Measurements from ENCODE around the gene NOTCH4. TPM values are rescaled to one million over a fixed set of nuclear protein-coding genes. Genes with fewer than 3 reads are reported as not detected.
"Not testable (repeated sequence)": the region's sequence is repeated elsewhere in the genome, so short reads cannot be mapped to it uniquely, and the experiment has no call there.

The NOTCH4 gene
- 100 to 1,000 TPM in 1 of 4 donors, 10 to 100 TPM in 3; 15.1 to 208 (median 49.7) TPM for total RNA-seq

DNA sequence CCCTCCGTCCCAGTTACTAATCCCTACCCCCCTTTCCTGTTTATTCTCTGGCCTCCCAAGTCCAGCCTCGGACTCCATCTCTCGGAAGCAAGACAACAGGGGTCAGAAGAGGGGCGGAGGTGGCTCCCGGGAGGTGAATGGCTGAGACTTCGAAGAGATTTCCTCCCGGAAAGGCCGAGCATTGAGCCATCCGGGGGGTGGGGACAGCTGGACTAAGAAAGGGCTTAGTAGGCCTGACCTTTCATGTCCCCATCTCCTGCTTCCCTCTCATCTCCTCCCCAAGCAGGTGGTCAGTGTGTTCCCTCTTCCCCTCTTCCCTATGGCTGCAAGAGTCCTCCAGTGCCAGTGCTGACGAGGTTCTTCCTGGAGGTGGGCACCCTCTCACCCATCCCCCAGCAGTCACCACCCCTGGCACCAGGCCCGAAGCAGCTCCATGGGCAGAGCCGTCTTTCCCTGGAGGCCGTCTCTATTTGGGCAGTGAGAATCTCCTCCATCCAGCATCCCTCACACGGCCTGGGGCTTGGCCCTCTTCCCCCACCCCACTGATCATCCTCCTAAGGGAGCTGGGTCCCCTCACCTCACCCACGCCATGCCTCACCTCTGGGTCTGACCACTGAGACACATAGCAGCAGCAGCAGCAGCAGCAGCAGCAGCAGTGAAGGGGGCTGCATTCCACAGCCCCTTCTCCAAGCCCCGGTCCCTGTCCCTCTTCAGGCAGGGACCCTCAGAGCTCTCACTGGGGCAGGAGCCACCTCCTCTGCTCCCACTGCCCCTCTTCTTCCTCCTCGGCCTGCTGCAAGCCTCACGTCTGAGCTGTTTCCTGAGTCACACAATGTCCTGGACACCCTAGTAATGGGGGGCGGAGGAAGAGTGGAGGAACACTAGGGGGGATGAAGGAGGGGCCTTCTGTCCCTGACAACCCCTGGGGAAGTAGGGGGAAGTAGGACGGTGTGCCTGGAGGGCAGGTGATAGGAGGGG lies at the start of gene NOTCH4:
Gene NOTCH4 (minus strand): TSS at position 810 of the 978 bp plus-strand sequence. CDS start 139 bp downstream, at position 671.
- DNase-seq (ENCODE audit: low spot score): no peak
- no peak for ATAC-seq (ENCODE audit: low FRiP score)
- TF ChIP-seq, protein P1, sequence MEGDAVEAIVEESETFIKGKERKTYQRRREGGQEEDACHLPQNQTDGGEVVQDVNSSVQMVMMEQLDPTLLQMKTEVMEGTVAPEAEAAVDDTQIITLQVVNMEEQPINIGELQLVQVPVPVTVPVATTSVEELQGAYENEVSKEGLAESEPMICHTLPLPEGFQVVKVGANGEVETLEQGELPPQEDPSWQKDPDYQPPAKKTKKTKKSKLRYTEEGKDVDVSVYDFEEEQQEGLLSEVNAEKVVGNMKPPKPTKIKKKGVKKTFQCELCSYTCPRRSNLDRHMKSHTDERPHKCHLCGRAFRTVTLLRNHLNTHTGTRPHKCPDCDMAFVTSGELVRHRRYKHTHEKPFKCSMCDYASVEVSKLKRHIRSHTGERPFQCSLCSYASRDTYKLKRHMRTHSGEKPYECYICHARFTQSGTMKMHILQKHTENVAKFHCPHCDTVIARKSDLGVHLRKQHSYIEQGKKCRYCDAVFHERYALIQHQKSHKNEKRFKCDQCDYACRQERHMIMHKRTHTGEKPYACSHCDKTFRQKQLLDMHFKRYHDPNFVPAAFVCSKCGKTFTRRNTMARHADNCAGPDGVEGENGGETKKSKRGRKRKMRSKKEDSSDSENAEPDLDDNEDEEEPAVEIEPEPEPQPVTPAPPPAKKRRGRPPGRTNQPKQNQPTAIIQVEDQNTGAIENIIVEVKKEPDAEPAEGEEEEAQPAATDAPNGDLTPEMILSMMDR (IDR thresholded peaks at IDR 0.05): no peak

DNA sequence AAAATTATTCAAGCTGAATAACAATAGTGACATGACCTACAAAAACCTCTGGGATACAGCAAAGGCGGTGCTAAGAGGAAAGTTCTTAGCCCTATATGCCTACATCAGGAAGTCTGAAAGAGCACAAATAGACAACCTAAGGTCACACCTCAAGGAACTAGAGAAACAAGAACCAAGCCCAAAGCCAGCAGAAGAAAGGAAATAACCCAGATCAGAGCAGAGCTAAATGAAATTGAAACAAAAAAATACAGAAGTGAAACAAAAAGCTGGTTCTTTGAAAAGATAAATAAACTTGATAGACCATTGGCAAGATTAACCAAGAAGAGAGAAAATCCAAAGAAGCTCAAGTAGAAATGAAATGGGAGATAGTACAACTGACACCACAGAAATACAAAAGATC lies 47.6 kb upstream of the NOTCH4 start:
- ATAC-seq (ENCODE audit: low FRiP score) (no peak), DNase-seq (ENCODE audit: low spot score) (no peak)
- TF ChIP-seq, protein P1 (IDR thresholded peaks at IDR 0.05): no peak

DNA sequence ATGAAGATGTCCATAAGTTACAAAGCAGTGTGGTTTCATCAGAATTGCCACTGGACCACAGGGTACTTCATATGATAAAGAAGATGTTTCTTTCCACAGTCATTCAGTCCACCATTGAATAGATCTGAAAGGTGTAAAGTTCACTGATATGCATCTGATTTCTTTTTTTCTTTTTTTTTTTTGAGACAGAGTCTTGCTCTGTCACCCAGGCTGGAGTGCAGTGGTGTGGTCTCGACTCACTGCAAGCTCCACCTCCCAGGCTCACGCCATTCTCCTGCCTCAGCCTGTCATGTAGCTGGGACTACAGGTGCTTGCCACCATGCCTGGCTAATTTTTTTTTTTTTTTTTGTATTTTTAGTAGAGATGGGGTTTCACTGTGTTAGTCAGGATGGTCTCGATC lies 44.6 kb upstream of the NOTCH4 start:
- ATAC-seq (ENCODE audit: low FRiP score); DNase-seq (ENCODE audit: low spot score): not testable (repeated sequence)

DNA sequence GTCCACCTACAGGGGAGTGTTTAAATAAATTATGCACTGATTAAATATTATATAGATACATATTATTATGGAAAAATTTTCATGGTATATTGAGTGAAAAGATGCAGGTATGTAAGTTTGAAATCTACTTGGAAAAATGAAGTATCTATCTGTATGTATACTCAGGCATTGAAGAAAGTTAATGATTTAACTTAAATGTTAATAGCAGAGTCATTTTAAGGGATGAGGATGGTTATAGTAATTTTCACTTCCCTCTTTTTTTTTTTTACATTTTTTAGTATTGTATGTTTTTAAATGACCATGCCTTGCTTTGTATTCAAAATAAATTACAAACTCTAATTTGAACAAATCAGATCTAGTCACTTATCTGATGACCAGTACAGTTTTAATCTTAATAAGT lies 43.2 kb upstream of the NOTCH4 start:
- DNase-seq (ENCODE audit: low spot score): no peak
- no peak for ATAC-seq (ENCODE audit: low FRiP score)
- TF ChIP-seq, protein P1 (IDR thresholded peaks at IDR 0.05): no peak

DNA sequence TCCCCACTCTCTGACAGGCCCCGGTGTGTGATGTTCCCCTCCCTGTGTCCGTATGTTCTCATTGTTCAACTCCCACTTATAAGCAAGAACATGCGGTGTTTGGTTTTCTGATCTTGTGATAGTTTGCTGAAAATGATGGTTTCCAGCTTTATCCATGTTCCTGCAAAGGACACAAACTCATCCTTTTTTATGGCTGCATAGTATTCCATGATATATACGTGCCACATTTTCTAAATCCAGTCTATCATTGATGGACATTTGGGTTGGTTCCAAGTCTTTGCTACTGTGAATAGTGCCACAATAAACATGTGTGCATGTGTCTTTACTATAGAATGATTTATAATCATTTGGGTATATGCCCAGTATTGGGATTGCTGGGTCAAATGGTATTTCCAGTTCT lies 33.4 kb upstream of the NOTCH4 start:
- DNase-seq (ENCODE audit: low spot score); ATAC-seq (ENCODE audit: low FRiP score): not testable (repeated sequence)

DNA sequence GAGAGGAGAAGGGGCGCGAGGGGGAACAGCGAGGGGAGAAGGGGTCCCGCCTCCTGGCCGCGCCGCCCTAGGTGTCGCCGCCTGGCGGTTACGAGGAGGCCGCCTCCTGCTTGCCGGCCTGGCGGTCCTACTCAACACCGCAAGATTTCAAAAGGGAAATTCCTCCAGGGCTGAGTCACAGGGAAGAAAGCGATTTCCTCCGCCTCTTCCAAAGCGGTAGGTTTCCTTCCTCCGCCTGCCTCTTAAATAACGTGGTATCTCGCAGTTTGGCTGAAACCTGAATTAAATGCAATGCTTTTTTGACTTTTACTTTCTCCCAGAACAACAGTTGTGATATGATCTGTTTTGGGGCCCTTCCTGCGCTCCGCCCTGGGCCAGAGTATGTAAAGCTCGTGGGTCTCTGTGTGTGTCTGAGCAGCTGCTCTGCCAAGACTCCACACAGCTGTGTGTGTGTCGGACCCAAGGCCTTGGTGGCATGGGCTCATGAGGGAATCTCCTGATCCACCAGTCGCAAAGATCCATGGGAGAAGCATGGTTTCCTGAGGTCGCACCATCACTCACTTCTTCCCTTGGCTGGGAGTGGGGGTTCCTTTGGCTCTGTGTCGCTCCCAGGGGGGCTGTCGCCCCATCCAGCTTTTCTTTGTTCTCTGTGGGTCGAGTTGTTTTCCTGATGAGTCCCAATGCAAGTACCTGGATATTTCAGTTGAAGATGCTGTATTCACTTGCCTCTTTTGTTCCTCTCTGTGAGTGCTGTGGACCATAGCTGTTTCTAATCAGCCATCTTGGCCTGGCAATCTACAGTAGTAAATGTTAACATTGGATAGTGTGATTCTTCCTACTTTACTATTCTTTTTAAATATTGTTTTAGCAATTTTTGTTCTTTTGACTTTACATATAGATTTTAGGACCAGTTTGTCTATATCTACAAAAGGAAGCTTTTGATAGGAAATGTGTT lies 31.6 kb upstream of the NOTCH4 start:
- TF ChIP-seq, protein P1 (IDR thresholded peaks at IDR 0.05): no peak
- DNase-seq (ENCODE audit: low spot score) (peak; percentile 43), ATAC-seq (ENCODE audit: low FRiP score) (peak; percentile 95)

DNA sequence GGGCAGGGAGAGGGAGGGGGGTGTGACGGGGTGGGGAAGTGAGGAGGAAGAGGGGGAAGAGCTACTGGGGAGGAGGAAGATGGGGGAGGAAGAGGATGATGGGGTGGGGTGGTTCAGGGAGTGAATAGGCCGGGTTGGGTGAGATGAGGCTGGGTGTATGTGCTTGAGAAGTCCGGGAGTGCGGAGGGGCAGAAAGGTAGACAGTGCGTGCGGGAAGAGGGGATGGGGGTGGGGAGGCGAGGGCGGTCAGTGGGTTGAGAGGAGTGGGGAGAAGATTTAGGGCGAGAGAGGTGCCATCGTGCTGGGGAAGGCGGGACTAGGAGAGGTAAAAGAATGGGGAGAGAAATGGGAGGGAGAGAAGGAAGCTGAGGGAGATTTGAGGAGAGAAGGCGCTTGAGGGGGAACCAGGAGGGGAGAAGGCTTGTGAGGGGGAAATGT lies 30.9 kb upstream of the NOTCH4 start:
- ATAC-seq (ENCODE audit: low FRiP score): peak; percentile 77
- TF ChIP-seq, protein P1 (IDR thresholded peaks at IDR 0.05): no peak
- no peak for DNase-seq (ENCODE audit: low spot score)
